HepG2 (cell line): ENCODE results near the gene SNRNP27. TPM values are rescaled to one million over a fixed set of nuclear protein-coding genes. Genes with fewer than 3 reads are reported as not detected.
A peak's percentile ranks its signal among the peaks of the same experiment; 100 is the strongest.

Experiments used
- ASH2L ChIP-seq: fragments of 300-600, 200-600 bp; sonication (generic); IDR thresholded peaks from 2 replicates; pipeline ENCODE4 v1.7.0; 2017; ENCODE audit warnings: low read depth, mild to moderate bottlenecking, moderate library complexity, mixed read lengths, low read length; ENCODE audit not compliant: insufficient read length
- EED ChIP-seq: sonication (generic); formaldehyde crosslinking; IDR thresholded peaks from 2 replicates; pipeline ENCODE4 v1.5.0; 2020; ENCODE audit warnings: mild to moderate bottlenecking, missing genetic modification reagents
- GATA4 ChIP-seq: sonication (generic); IDR thresholded peaks from 2 replicates; pipeline ENCODE4 v1.6.1; 2016; ENCODE audit warnings: antibody characterized with exemption, low read depth, borderline replicate concordance
- HNRNPH1 ChIP-seq: fragments of 200-400 bp; formaldehyde crosslinking; optimal IDR thresholded peaks from 2 replicates; pipeline ENCODE3; 2017; ENCODE audit warnings: mild to moderate bottlenecking, low read depth, low read length
- MXD3 ChIP-seq: IDR thresholded peaks from 2 replicates; pipeline ENCODE4 v1.6.1; 2016; ENCODE audit warnings: mild to moderate bottlenecking, missing biosample characterization, missing genetic modification reagents
- MYC ChIP-seq: sonication (generic); formaldehyde crosslinking; IDR thresholded peaks from 2 replicates; pipeline ENCODE4 v1.9.0; 2021; ENCODE audit warnings: missing genetic modification reagents, borderline replicate concordance
- RFX5 ChIP-seq: IDR thresholded peaks from 2 replicates; pipeline ENCODE4 v1.6.1; 2011; ENCODE audit warnings: low read depth, low read length, improper control_type of control experiment
- SIX1 ChIP-seq: sonication (generic); formaldehyde crosslinking; IDR thresholded peaks from 2 replicates; pipeline ENCODE4 v1.4.0; 2020; ENCODE audit warnings: missing genetic modification reagents, borderline replicate concordance
- TAF15 ChIP-seq: fragments of 200-400 bp; formaldehyde crosslinking; IDR thresholded peaks from one replicate; pipeline ENCODE4 v1.6.1; 2018; ENCODE audit warnings: mild to moderate bottlenecking, low read depth, low read length; ENCODE audit not compliant: poor library complexity, severe bottlenecking
- U2AF1 ChIP-seq: fragments of 200-400 bp; formaldehyde crosslinking; optimal IDR thresholded peaks from 2 replicates; pipeline ENCODE3; 2017; ENCODE audit warnings: mild to moderate bottlenecking, low read depth, low read length
- ZNF460 ChIP-seq: sonication (generic); formaldehyde crosslinking; IDR thresholded peaks from 2 replicates; pipeline ENCODE4 v1.5.1; 2020; ENCODE audit warnings: missing genetic modification reagents, mild to moderate bottlenecking, borderline replicate concordance
- ZNF629 ChIP-seq: sonication (generic); formaldehyde crosslinking; conservative IDR thresholded peaks from 2 replicates; pipeline ENCODE4 v1.5.0; 2020; ENCODE audit warnings: missing genetic modification reagents
- ZNF775 ChIP-seq: sonication (generic); formaldehyde crosslinking; IDR thresholded peaks from 2 replicates; pipeline ENCODE4 v1.4.0; 2020; ENCODE audit warnings: missing genetic modification reagents, mild to moderate bottlenecking, moderate library complexity, borderline replicate concordance
- ZSCAN12 ChIP-seq: sonication (generic); formaldehyde crosslinking; IDR thresholded peaks from 2 replicates; pipeline ENCODE4 v1.9.0; 2021; ENCODE audit warnings: mild to moderate bottlenecking, missing genetic modification reagents
- polyA plus RNA-seq, 8 experiments: library from polyadenylated mRNA; depleted of rRNA in 3 of 8; stranded (reverse) in 7 of 8; unstranded in 1 of 8; fragments of >200 nt; fragmentation: Illumina TruSeq in 4 of 8; extraction: Trizol in 4 of 8; gene quantifications; 2 replicates each; pipeline versions ENCODE4 v1.2.1 to v1.2.3, GENCODE V29; 2011 to 2016; ENCODE audit warnings: low read depth in 4 of 8, missing spikeins in 1 of 8, mixed read lengths in 1 of 8; ENCODE audit not compliant: insufficient read depth in 1 of 8
- total RNA-seq, 5 experiments: library from RNA; depleted of rRNA; stranded (reverse); fragments of >200 nt; fragmentation: Illumina TruSeq; extraction: Trizol; gene quantifications; 2 replicates each; pipeline ENCODE4 v1.2.3, GENCODE V29; 2016; ENCODE audit warnings: low read depth in 1 of 5
- TF ChIP-seq, protein P1 (sequence below): sonication (generic); formaldehyde crosslinking; IDR thresholded peaks from 2 replicates; pipeline ENCODE4 v1.4.0; 2020; ENCODE audit warnings: missing genetic modification reagents
- TF ChIP-seq, protein P2 (sequence below): sonication (generic); formaldehyde crosslinking; IDR thresholded peaks from 2 replicates; pipeline ENCODE4 v1.4.0; 2020; ENCODE audit warnings: missing genetic modification reagents, low read depth, mild to moderate bottlenecking, borderline replicate concordance
- TF ChIP-seq, protein P3 (sequence below): sonication (generic); formaldehyde crosslinking; IDR thresholded peaks from 2 replicates; pipeline ENCODE4 v1.5.0; 2020; ENCODE audit warnings: missing genetic modification reagents, mild to moderate bottlenecking, borderline replicate concordance
- TF ChIP-seq, protein P4 (sequence below): IDR thresholded peaks from 2 replicates; pipeline ENCODE4 v1.6.1; 2012; ENCODE audit warnings: low read depth, low read length, improper control_type of control experiment
- TF ChIP-seq, protein P5 (sequence below): conservative IDR thresholded peaks from 2 replicates; pipeline ENCODE4 v1.6.1; 2018; ENCODE audit warnings: missing genetic modification reagents

SNRNP27 gene
- total and polyA plus RNA-seq, 2 of the 13 experiments (the other 11 are each of a cell fraction or from before 2014, with no cell fraction given): 49.8 to 54.6 TPM

DNA sequence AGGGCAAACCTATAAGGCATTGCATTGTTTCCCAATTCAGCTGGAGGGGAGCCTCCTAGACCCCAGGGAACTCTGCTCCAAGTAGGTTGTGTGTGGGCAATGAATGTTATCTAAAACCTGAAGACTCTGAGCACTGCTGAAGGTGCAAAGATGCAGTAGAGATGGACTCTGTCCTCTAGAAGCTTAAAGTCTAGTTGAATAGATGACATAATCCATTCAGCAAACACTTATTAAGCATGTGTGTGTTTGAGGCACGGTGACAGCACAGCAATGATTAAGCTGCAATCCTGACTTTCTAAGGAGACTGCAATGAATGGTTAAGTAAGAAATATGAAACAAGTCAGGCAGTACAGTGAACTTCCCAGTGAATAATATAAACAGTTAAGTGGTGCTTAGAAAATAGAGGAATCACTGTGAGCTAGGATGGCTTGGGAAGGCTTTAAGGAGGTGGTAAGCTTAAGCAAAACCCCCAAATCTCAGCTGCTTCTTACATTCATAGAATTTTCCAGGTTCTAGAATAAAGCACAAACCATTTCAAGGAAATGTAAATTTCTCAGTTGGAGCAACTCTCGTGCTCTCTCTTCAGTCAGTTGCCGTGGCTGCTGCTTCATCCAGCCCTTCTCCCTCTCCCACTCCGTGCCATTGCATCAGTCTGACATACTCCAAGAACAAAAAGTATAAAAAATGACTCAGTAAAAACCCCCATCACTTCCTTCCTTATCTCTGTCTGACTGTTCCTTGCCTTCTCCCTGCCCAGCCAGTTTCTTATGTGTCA lies 40.3 kb downstream of the SNRNP27 start (continued):
- TF ChIP-seq, protein P1, sequence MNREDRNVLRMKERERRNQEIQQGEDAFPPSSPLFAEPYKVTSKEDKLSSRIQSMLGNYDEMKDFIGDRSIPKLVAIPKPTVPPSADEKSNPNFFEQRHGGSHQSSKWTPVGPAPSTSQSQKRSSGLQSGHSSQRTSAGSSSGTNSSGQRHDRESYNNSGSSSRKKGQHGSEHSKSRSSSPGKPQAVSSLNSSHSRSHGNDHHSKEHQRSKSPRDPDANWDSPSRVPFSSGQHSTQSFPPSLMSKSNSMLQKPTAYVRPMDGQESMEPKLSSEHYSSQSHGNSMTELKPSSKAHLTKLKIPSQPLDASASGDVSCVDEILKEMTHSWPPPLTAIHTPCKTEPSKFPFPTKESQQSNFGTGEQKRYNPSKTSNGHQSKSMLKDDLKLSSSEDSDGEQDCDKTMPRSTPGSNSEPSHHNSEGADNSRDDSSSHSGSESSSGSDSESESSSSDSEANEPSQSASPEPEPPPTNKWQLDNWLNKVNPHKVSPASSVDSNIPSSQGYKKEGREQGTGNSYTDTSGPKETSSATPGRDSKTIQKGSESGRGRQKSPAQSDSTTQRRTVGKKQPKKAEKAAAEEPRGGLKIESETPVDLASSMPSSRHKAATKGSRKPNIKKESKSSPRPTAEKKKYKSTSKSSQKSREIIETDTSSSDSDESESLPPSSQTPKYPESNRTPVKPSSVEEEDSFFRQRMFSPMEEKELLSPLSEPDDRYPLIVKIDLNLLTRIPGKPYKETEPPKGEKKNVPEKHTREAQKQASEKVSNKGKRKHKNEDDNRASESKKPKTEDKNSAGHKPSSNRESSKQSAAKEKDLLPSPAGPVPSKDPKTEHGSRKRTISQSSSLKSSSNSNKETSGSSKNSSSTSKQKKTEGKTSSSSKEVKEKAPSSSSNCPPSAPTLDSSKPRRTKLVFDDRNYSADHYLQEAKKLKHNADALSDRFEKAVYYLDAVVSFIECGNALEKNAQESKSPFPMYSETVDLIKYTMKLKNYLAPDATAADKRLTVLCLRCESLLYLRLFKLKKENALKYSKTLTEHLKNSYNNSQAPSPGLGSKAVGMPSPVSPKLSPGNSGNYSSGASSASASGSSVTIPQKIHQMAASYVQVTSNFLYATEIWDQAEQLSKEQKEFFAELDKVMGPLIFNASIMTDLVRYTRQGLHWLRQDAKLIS (CRISPR knock-in tag): no peak
- TF ChIP-seq U2AF1 (no peak), RFX5 (no peak), ZNF460 (CRISPR knock-in tag) (no peak), HNRNPH1 (no peak), EED (CRISPR knock-in tag) (no peak), TAF15 (no peak), MYC (CRISPR knock-in tag) (no peak), ZNF775 (CRISPR knock-in tag) (no peak), ZSCAN12 (CRISPR knock-in tag) (no peak), SIX1 (CRISPR knock-in tag) (peak; percentile 19; the same call in 1 of the 2 replicates), GATA4 (no peak), MXD3 (CRISPR knock-in tag) (no peak), ASH2L (no peak), ZNF629 (CRISPR knock-in tag) (no peak)
- TF ChIP-seq, protein P2, sequence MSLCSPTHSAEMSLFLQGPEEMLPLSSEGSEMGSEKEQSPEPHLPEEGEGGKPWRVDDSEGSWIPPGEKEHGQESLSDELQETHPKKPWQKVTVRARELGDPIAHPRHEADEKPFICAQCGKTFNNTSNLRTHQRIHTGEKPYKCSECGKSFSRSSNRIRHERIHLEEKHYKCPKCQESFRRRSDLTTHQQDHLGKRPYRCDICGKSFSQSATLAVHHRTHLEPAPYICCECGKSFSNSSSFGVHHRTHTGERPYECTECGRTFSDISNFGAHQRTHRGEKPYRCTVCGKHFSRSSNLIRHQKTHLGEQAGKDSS: peak; percentile 67; the same call in 1 of the 2 replicates
- TF ChIP-seq, protein P3, sequence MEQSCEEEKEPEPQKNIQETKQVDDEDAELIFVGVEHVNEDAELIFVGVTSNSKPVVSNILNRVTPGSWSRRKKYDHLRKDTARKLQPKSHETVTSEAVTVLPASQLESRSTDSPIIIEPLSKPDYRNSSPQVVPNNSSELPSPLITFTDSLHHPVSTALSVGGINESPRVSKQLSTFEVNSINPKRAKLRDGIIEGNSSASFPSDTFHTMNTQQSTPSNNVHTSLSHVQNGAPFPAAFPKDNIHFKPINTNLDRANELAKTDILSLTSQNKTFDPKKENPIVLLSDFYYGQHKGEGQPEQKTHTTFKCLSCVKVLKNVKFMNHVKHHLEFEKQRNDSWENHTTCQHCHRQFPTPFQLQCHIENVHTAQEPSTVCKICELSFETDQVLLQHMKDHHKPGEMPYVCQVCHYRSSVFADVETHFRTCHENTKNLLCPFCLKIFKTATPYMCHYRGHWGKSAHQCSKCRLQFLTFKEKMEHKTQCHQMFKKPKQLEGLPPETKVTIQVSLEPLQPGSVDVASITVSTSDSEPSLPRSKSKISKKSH (CRISPR knock-in tag): no peak
- TF ChIP-seq, protein P4, sequence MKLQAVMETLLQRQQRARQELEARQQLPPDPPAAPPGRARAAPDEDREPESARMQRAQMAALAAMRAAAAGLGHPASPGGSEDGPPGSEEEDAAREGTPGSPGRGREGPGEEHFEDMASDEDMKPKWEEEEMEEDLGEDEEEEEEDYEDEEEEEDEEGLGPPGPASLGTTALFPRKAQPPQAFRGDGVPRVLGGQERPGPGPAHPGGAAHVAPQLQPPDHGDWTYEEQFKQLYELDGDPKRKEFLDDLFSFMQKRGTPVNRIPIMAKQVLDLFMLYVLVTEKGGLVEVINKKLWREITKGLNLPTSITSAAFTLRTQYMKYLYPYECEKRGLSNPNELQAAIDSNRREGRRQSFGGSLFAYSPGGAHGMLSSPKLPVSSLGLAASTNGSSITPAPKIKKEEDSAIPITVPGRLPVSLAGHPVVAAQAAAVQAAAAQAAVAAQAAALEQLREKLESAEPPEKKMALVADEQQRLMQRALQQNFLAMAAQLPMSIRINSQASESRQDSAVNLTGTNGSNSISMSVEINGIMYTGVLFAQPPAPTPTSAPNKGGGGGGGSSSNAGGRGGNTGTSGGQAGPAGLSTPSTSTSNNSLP: no peak
- TF ChIP-seq, protein P5, sequence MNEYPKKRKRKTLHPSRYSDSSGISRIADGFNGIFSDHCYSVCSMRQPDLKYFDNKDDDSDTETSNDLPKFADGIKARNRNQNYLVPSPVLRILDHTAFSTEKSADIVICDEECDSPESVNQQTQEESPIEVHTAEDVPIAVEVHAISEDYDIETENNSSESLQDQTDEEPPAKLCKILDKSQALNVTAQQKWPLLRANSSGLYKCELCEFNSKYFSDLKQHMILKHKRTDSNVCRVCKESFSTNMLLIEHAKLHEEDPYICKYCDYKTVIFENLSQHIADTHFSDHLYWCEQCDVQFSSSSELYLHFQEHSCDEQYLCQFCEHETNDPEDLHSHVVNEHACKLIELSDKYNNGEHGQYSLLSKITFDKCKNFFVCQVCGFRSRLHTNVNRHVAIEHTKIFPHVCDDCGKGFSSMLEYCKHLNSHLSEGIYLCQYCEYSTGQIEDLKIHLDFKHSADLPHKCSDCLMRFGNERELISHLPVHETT (CRISPR knock-in tag): no peak
